Stimulated activated memory B cell treated with anti-CD40 and anti-IgM and Interleukin-4, amounts not matched to agents 10 μg/mL and 1 μg/mL and 100 μg/mL, for 72 hours (primary cell): ENCODE results near the gene LEF1.

Experiments used
- ATAC-seq: fragments of 150-1000 bp; cut with Tn5 transposase; 2 replicates; pipeline ENCODE4 v1.10.0; 2021
- H3K27ac Mint-ChIP-seq: one replicate; pipeline ENCODE4 v1.8.0; 2022; ENCODE audit warnings: mild to moderate bottlenecking, mixed read lengths
- H3K27me3 Mint-ChIP-seq: one replicate; pipeline ENCODE4 v1.8.0; 2022; ENCODE audit warnings: mixed read lengths
- H3K36me3 Mint-ChIP-seq: one replicate; pipeline ENCODE4 v1.8.0; 2022; ENCODE audit warnings: mixed read lengths
- H3K4me1 Mint-ChIP-seq: one replicate; pipeline ENCODE4 v1.8.0; 2022; ENCODE audit warnings: mixed read lengths
- H3K4me3 Mint-ChIP-seq: one replicate; pipeline ENCODE4 v1.8.0; 2022; ENCODE audit warnings: mild to moderate bottlenecking, moderate library complexity, mixed read lengths
- H3K9me3 Mint-ChIP-seq: one replicate; pipeline ENCODE4 v1.8.0; 2022; ENCODE audit warnings: mixed read lengths

Gene LEF1

GRCh38 chr4:108191269-108191914 is 22.7 kb upstream of the LEF1 start:
- no peak overlapping the region for H3K27ac Mint-ChIP-seq
- H3K27me3 Mint-ChIP-seq: peaks cover 35% of the 10 kb centered on the region
- H3K36me3 Mint-ChIP-seq: no peaks in the 10 kb centered on the region
- H3K4me1 Mint-ChIP-seq: no peaks in the 10 kb centered on the region
- no peak overlapping the region for H3K4me3 Mint-ChIP-seq
- peak; percentile 9 for ATAC-seq
- H3K9me3 Mint-ChIP-seq: no peaks in the 10 kb centered on the region

DNA sequence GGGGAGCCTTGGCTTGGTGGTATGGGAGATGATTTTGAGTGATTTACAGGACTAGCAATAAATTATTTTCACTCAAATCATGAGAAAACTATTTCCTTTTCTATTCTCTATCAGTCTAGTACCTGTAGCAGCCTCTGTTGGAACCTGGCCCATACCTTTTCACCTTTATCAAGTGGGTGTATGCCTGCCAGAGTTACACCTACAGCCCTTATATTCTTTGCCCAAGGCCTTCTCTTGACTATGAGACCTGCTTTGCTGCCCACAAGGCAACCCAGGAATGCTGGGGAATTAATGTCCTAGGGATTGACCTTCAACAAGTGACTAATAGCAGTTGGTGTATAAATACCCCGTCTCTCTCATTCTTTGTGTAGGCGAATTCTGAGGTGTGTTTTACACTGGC is 20.0 kb upstream of the LEF1 start:
- no peak overlapping the region for H3K27ac Mint-ChIP-seq
- no peaks in the 10 kb centered on the region for H3K4me1 Mint-ChIP-seq
- no peaks in the 10 kb centered on the region for H3K9me3 Mint-ChIP-seq
- H3K4me3 Mint-ChIP-seq: no peak overlapping the region
- H3K27me3 Mint-ChIP-seq: peaks cover 35% of the 10 kb centered on the region
- no peaks in the 10 kb centered on the region for H3K36me3 Mint-ChIP-seq
- ATAC-seq: no peak

DNA sequence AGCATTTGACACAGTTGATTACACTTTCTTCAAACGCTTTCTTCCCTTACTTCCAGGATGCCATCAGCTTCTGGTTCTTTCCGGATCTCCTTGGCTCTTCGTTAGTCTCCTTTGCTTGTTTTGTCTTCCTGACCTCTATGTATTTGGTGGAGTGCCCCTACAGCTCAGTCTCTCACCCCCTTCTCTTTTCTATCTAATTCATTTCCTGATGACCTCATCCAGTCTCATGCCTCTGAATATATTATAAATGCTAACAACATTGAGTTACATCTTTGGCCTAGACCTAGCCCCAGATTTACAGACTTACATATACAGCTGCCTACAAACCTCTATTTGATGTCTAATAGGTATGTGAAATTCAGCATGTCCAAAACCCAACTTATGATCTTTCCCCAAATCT is 16.5 kb upstream of the LEF1 start:
- Mint-ChIP-seq H3K27me3 (peaks cover 14% of the 10 kb centered on the region), H3K36me3 (no peaks in the 10 kb centered on the region), H3K9me3 (peaks cover 3% of the 10 kb centered on the region), H3K27ac (no peak overlapping the region), H3K4me3 (no peak overlapping the region), H3K4me1 (no peaks in the 10 kb centered on the region)
- no peak for ATAC-seq

GRCh38 chr4:108184453-108185049 is 15.8 kb upstream of the LEF1 start:
- ATAC-seq: no peak
- Mint-ChIP-seq H3K4me3 (no peak overlapping the region), H3K9me3 (peaks cover 6% of the 10 kb centered on the region), H3K27me3 (peaks cover 14% of the 10 kb centered on the region), H3K27ac (no peak overlapping the region), H3K4me1 (no peaks in the 10 kb centered on the region), H3K36me3 (no peaks in the 10 kb centered on the region)

DNA sequence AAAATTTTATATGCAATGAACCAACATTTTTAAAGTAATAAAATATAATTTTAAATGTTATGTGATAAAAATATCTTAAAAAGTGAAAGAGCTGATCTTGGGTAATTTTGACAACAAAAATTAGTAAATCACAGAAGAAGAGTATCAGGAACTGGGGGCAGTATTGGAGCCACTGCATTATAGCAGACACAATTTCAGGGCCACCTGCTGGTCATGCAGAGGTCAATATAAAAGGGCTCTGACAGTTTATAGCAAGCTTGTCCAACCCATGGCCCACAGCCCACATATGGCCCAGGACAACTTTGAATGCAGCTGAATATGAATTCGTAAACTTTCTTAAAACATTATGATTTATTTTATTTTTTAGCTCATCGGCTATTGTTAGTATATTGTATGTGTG is 13.0 kb upstream of the LEF1 start:
- H3K9me3 Mint-ChIP-seq: peaks cover 6% of the 10 kb centered on the region

DNA sequence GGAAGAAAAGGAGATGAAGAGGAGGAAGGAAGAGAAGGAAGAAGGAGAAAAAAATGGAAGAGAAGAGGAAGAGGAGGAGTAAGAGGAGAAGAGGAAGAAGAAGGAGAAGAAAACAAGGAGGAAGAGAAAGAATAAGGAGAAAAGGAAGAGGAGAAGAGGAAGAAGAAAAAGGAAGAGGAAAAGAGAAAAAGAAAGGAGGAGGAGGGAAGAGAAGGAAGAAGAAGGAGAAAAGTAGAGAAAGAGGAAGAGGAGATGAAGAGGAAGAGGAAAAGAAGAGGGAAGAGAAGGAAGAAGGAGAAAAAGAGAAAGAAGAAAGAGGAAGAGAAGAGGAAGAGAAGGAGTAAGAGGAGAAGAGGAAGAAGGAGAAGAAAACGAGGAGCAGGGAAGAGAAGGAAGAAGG is 11.8 kb upstream of the LEF1 start:
- Mint-ChIP-seq H3K4me1 (no peaks in the 10 kb centered on the region), H3K4me3 (no peak overlapping the region), H3K36me3 (no peaks in the 10 kb centered on the region), H3K27ac (no peak overlapping the region), H3K9me3 (peaks cover 6% of the 10 kb centered on the region), H3K27me3 (peaks cover 29% of the 10 kb centered on the region)
- ATAC-seq: no peak

More for the DNA sequence above, 13.0 kb upstream of the LEF1 start:
- Mint-ChIP-seq H3K27me3 (peaks cover 29% of the 10 kb centered on the region), H3K27ac (no peak overlapping the region), H3K4me3 (no peak overlapping the region), H3K36me3 (no peaks in the 10 kb centered on the region), H3K4me1 (no peaks in the 10 kb centered on the region)
- ATAC-seq: no peak

DNA sequence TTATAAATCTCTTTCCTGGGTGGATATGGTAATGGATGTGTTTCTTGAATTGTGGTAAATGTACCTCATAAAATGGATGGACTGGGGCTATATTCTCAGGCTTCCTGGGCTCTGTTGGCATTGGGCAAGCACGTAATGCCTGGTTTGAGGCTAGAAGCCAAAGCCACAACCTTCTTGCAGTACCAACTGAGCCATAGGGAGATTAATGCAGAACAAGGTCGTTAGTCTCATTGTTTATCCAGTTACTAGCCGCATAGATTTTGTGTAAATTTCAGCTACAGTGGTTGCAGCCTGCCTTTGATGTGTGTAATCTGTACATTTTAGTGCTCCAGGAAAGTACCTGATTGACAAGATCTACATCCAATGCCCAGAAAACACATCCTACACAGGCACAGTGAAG is 7.2 kb upstream of the LEF1 start:
- H3K27me3 Mint-ChIP-seq: peaks cover 62% of the 10 kb centered on the region
- H3K4me3 Mint-ChIP-seq: no peak overlapping the region

DNA sequence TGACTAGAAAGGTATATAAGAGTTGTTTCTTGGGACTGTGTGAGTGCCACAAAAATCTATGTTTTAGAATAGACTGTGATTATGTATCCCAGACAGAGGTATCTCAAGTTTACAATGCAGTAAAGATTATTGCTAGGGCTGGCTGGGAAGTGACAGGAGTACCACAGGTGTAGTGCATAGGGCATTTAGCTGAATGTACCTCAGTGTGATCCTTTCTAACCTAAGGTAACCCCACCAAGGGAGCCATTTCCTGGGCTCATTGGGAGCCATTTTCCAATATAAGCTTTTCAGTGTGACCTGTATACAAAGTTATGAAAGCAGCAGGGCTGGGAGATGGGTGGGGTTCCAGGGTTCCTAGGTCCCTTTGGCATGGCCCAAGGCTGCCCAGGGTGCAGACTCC is 6.1 kb upstream of the LEF1 start:
- no peak for ATAC-seq
- Mint-ChIP-seq H3K4me1 (peaks cover 20% of the 10 kb centered on the region), H3K27ac (no peak overlapping the region), H3K4me3 (no peak overlapping the region), H3K36me3 (no peaks in the 10 kb centered on the region), H3K27me3 (peaks cover 62% of the 10 kb centered on the region), H3K9me3 (no peaks in the 10 kb centered on the region)

More for the DNA sequence above, 7.2 kb upstream of the LEF1 start:
- Mint-ChIP-seq H3K4me1 (peaks cover 14% of the 10 kb centered on the region), H3K36me3 (no peaks in the 10 kb centered on the region), H3K27ac (no peak overlapping the region), H3K9me3 (peaks cover 6% of the 10 kb centered on the region)
- ATAC-seq: no peak

GRCh38 chr4:108173599-108174057 is 4.9 kb upstream of the LEF1 start:
- H3K4me1 Mint-ChIP-seq: peaks cover 32% of the 10 kb centered on the region
- H3K27me3 Mint-ChIP-seq: peaks cover 72% of the 10 kb centered on the region
- no peak overlapping the region for H3K27ac Mint-ChIP-seq
- H3K9me3 Mint-ChIP-seq: no peaks in the 10 kb centered on the region
- no peaks in the 10 kb centered on the region for H3K36me3 Mint-ChIP-seq
- no peak for ATAC-seq
- peak overlapping the region; percentile 71 for H3K4me3 Mint-ChIP-seq

- Mint-ChIP-seq H3K4me1 (peaks cover 37% of the 10 kb centered on the region), H3K27ac (no peak overlapping the region), H3K36me3 (no peaks in the 10 kb centered on the region), H3K27me3 (peaks cover 76% of the 10 kb centered on the region), H3K4me3 (peak overlapping the region; percentile 71), H3K9me3 (no peaks in the 10 kb centered on the region)
- peak; percentile 49 for ATAC-seq
These were observed 4.2 kb upstream of the LEF1 start for GRCh38 chr4:108172753-108173598.

GRCh38 chr4:108172231-108172752 is 3.6 kb upstream of the LEF1 start:
- H3K27ac Mint-ChIP-seq: no peak overlapping the region
- peaks cover 76% of the 10 kb centered on the region for H3K27me3 Mint-ChIP-seq
- peaks cover 44% of the 10 kb centered on the region for H3K4me1 Mint-ChIP-seq
- peak overlapping the region; percentile 43 for H3K4me3 Mint-ChIP-seq
- no peaks in the 10 kb centered on the region for H3K36me3 Mint-ChIP-seq
- no peaks in the 10 kb centered on the region for H3K9me3 Mint-ChIP-seq
- ATAC-seq: peak; percentile 25

- H3K4me3 Mint-ChIP-seq: peak overlapping the region; percentile 43
- no peak overlapping the region for H3K27ac Mint-ChIP-seq
- no peaks in the 10 kb centered on the region for H3K9me3 Mint-ChIP-seq
- H3K4me1 Mint-ChIP-seq: peaks cover 51% of the 10 kb centered on the region
- ATAC-seq: no peak
- no peaks in the 10 kb centered on the region for H3K36me3 Mint-ChIP-seq
- H3K27me3 Mint-ChIP-seq: peaks cover 77% of the 10 kb centered on the region
These were observed 2.9 kb upstream of the LEF1 start for GRCh38 chr4:108171339-108172230.

- no peak for ATAC-seq
- Mint-ChIP-seq H3K4me1 (peaks cover 59% of the 10 kb centered on the region), H3K36me3 (no peaks in the 10 kb centered on the region), H3K27ac (no peak overlapping the region), H3K27me3 (peaks cover 85% of the 10 kb centered on the region), H3K9me3 (no peaks in the 10 kb centered on the region), H3K4me3 (no peak overlapping the region)
These were observed 2.1 kb upstream of the LEF1 start for GRCh38 chr4:108170631-108171338.

DNA sequence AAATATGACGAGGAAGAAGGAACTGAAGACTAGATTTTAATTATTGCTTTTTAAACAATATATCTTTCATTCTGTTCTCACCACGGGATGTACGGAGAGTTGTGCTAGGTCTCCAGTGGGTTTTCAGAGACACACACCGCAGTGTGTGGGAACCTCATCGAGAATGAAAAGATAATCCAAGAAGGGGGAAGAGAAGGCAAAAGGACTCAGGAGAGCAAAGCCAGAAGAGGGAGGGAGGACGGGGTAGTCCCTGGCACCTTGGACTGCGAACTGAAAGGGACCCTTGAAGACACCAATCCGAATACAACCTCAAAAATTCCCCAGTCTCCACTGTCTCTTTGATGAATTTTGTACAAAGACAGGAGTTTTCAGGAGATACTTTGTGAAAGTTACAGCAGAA is 932 bp upstream of the LEF1 start:
- H3K36me3 Mint-ChIP-seq: no peaks in the 10 kb centered on the region
- ATAC-seq: no peak
- peak overlapping the region; percentile 87 for H3K4me3 Mint-ChIP-seq
- peaks cover 60% of the 10 kb centered on the region for H3K4me1 Mint-ChIP-seq
- peaks cover 87% of the 10 kb centered on the region for H3K27me3 Mint-ChIP-seq
- H3K27ac Mint-ChIP-seq: no peak overlapping the region
- no peaks in the 10 kb centered on the region for H3K9me3 Mint-ChIP-seq
